HG03097 (cell line): Measurements from ENCODE around the gene NUMA1.

Experiments
- ATAC-seq: cut with Tn5 transposase; IDR thresholded peaks from one replicate; pipeline ENCODE4 v1.9.1; 2021; ENCODE audit not compliant: unreplicated experiment, low FRiP score

Gene NUMA1

GRCh38 chr11:72023335-72023734 lies 57.0 kb downstream of the NUMA1 start:
- no peak for ATAC-seq

DNA sequence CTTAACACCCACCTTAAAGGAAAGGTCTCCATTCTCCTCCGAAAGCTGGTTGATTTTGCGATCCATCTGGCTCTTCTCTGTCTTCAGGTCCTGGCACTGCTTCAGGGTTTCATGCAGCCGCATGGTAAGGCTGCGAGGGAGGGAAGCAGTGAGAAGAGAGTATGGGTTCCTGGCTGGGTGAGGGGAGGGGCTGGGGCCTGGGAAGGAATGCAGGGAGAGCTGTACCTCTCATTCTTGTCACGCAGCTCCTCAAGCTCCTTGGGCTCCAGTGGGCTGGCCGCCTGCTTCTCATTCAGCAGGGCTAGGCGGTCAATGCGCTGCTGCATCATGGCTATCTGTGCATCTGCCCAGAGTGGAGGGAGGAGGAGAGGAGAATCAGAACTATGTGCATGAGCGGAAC lies 62.2 kb downstream of the NUMA1 start:
- no peak for ATAC-seq

- ATAC-seq, result no peak
Observed at GRCh38 chr11:72015511-72016061, 64.8 kb downstream of the NUMA1 start.

DNA sequence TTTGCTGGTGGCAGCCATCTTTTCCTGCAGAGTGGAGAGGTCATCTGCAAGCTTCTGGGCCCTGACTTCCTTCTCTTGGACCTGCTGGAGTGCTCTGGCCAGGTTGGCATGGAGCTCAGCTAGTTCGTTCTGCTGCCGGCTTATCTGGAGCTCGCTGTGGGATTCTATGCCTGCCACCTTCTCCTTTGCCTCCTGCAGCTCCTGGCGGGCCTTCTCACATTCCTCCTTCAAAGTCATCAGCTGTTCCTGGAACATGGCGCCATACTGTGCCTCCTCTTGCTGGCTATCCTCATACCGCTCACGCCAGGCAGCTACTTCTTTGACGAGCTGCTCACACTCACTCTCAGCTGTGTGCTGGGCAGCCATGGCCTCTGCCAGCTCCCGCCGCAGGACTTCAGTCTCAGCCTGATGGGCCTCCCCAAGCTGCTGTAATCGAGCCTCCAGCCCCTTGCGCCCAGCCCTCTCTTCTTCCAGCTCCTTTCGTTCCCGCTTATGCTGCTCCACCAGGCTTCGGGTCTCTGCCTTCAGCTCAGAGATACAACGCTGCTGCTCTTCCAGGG lies 65.5 kb downstream of the NUMA1 start:
- no peak for ATAC-seq

- no peak for ATAC-seq
Observed at GRCh38 chr11:72013765-72014711, 66.3 kb downstream of the NUMA1 start.

DNA sequence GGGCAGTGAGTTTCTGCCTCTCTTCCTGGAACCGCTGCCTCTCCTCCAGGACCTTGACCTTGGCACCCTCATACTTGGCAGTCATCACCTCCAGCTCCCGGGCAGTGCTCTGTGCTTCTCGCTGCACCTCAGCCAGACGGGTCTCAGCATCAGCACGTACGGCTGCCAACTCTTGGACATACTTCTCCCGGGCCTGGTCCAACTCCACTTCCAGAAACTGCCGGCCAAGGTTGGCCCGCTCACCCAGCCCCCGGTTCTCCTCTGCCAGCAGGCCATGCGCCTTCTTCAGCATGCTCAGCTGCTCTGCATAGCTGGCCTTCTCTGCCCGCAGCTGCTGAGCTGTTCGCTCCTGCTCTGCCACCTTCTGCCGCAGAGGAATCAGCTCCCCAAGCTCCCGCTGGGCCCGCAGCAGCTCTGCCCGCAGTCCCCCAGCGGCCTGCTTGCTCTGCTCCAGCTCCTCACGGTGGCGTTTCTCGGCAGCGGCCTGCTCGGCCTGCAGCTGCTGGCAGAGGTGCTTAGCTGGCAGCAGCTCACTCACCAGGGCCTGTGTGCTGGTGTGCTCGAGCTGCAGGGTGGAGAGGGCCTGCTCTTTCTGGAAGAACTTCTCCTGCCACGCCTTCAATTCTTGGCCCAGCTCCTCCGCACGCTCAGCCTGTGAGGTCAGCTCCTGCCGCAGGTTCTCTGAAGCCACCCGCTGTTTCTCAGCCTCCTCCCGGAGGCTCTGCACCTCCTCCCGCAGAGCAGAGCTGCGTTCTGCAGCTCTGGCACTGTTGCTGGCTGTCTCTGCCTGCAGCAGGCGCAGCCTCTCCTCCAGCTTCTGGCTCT lies 67.2 kb downstream of the NUMA1 start:
- ATAC-seq, result no peak

DNA sequence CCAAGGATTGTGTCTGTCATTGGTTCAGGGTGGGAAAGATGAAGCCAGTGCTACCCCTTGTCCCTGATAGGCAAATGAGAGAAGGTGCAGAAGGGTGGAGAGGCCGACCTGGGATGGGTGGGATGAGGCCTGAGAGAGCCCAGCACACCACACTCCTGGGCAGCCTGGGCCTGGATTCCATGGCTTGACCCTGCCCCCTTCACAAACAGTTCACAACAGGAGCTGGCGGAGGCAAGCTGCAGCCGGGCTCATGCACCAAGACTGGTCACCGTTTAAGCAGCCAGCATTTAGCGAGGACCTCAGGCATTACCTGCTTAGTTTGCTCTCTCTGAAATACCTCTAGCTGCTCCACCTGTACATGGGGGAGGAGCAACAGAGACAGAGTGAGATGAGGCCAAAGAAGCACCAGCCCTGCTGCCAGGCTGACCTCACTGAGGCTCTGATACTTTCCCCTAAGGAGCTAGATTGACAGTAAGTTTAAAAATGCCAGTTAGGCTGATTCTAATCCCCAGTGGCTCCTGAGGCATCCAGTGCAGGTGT lies 68.2 kb downstream of the NUMA1 start:
- ATAC-seq, result no peak

GRCh38 chr11:72010529-72011233 lies 69.7 kb downstream of the NUMA1 start:
- ATAC-seq, result no peak

- no peak for ATAC-seq
Observed at GRCh38 chr11:72009156-72009555, 71.2 kb downstream of the NUMA1 start.

DNA sequence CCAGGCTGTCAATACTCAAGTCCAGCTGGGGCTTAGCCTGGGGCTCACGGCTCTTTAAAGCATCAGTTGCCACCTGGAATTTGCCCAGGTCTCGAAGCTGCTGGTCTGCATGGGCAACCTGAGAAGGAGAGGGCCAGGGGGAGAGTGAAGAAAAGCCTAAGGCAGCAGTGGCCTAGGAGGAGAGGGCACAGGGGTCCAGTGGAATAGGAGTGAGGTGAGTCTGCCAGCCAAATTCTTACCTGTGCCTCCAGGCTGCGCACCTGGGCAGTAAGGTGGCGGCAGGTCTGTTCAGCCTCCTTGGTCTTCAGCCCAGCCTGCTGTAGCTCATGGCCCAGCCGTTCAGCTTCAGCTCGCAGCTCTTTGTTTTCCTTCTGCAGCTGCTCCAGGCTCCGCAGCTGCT lies 71.6 kb downstream of the NUMA1 start:
- ATAC-seq, result no peak

DNA sequence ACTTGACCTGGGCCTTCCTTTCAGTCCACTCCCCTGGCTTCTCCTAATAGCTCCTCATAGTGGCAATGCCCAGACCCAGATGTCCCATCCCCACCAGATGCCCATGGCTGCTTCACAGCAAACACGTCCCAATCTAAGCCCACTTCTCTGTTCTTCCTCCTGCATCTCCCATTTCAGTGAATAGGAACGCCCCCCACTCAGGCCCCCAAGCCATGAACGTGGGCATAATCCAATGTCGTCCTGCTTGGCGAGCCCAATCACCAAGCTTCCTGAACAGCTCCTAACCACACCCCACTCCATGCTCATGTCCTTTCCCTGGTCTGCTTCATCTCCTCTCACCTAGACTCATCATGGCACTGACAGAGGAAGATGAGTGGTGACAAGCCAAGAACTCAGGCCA lies 72.8 kb downstream of the NUMA1 start:
- no peak for ATAC-seq

GRCh38 chr11:72007089-72007476 lies 73.3 kb downstream of the NUMA1 start:
- no peak for ATAC-seq

DNA sequence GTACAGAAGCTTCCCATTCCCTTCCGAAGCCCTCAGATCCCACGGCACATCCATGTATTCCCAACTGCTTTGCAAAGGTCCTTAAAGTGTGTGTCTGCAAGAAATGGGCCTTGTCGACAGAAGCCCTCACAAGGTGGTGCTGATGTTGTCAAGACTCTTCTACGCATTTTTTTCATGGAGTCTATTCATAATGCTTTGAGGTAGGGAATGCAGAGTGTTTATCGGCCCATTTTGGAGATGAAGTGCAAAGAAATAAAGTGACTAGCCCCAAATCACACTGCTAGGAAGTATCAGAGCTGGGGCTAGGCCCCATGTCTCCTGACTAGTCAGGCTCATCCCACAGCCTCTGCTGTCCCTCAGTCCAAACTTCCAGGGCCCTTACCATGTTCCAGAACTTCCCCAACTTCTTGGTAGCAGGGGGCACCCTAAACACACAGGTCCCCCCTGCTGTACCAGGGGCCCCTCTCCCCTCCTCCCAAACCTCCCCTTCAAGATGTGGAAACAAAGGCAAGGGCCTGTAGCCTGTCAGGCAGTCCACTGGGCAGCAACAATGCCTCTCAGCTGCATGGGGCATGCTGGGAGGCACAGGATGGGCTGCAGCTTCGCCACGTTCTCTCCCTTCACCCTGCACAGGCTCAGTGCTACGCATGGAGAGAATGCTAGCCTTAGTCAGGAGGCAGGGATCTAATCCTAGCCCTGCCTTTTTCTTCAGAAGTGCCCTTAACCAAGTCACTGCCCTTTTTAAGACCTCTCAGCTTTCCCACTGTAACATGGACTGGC lies 73.8 kb downstream of the NUMA1 start:
- no peak for ATAC-seq

DNA sequence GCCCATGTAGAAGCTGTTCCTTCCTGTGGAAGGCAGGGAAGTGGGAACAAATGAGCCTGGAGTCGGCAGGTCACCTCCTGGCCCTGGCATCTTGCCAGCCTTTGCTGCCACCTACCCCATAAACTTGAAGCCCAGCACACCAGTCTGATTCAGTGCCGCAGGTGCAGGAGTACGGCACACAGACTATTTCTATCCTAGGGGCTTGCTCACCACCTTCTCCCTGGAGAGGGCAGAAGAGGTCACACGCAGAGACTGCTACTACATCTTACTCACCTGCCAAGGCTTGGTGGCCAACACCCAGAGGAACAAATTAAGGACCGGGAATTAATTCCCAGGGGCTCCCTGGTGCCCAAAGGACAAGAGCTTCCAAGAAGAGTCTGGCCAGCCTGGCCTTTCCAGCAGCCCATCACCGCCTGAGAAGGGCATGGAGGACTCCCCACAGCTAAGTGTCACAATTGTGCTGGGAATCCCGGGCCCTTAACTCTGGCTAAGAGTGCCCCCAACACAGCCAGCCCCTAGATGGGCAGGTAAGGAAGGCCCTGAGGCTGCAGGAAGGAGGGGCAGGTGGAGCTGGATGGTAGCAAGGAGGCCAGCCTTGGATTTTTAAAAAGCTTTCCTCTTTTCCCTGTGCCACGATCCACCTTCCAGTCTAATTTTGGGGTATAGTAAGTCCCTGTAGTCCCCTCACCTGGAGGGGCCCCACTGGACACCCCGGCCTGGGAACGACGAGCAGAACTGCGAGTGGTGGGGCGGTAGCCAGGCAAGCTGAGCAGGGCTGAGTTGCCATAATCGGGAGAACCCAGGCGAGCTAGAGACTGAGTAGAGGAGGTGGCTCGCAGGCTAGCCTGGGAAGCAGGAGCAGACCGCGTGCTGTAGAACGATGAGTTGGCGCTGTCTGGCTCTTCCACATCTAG lies 74.7 kb downstream of the NUMA1 start:
- ATAC-seq, result no peak

DNA sequence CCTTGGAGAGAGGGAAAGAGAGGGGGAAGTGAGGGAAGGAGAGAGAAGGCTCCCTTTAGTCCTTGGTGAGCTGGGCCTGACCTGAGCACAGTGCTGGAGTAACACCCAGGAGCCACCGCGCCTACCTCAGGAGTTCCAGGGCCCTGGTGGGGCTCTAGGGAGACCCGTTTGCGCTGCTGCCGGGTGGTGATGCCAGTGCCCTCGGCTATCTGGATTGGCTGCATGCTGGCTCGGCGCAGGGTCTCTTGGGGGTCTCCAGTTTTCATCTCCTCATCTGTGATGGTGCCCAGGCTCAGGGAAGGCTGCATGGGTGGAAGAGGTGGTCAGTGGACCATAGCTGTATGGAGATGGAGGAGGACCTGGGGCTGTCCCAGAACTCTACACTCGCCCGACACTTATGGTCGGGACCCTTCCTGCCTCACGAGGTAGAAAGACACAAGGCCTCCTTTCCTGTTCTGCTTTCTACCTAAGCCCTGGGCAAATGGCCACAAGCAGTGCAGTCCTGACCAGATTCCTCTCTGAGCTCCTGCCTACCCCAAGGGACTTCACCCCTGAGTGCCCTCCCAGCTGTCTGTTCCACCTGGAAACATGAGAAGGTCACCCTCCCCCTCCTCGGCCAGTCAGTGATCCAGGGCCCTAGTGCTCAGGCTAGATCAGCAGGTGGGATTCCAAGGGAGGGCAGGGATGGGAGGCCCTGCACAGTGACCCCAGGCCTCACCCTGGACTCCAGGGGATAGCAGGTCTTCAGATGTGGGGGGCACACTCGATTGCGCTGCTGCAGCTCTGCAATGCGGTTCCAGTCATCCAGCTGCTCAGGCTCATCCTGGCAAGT lies 75.6 kb downstream of the NUMA1 start:
- no peak for ATAC-seq

DNA sequence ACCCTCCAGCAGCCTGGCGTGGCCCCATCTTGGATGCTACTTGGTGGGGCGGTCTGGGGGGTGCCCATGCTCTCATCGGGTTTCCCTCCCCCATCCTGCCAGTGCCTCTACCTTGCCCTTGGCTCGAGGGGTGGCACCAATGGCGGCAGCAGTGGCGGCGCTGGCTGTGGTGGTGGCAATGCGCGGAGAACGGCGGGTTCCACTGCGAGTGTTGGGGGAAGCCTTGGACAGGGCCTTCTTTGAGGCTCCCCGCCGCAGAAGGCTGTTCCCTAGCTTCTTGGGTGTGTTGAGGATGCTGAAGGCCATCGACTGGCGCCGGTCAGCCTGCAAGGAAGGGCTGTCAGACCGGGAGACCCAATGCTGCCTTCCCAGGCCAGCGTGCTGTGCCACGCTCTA lies 76.6 kb downstream of the NUMA1 start:
- ATAC-seq, result no peak
